HG02943 (cell line): ENCODE measurements around the gene CASQ2.

Experiments used
- ATAC-seq: cut with Tn5 transposase; IDR thresholded peaks from one replicate; pipeline ENCODE4 v1.9.1; 2021; ENCODE audit warnings: mild to moderate bottlenecking, low read depth, moderate library complexity; ENCODE audit not compliant: unreplicated experiment

Gene CASQ2

GRCh38 chr1:115768549-115768948 lies at the start of gene CASQ2:
Gene CASQ2 (minus strand): TSS chr1:115768714. CDS start chr1:115768541, 173 bp downstream.
- ATAC-seq = no peak

GRCh38 chr1:115815694-115816093 lies 47.2 kb upstream of the CASQ2 start:
- ATAC-seq = no peak

- ATAC-seq = no peak
Measured at GRCh38 chr1:115814685-115815398, 46.3 kb upstream of the CASQ2 start.

GRCh38 chr1:115813727-115814126 lies 45.2 kb upstream of the CASQ2 start:
- ATAC-seq = no peak

GRCh38 chr1:115811140-115811828 lies 42.8 kb upstream of the CASQ2 start:
- no peak for ATAC-seq

GRCh38 chr1:115810609-115811008 lies 42.1 kb upstream of the CASQ2 start:
- ATAC-seq = no peak

- no peak for ATAC-seq
Measured at GRCh38 chr1:115809847-115810246, 41.3 kb upstream of the CASQ2 start.

- ATAC-seq = no peak
Measured at GRCh38 chr1:115809076-115809475, 40.6 kb upstream of the CASQ2 start.

GRCh38 chr1:115807723-115808122 lies 39.2 kb upstream of the CASQ2 start:
- no peak for ATAC-seq

- no peak for ATAC-seq
Measured at GRCh38 chr1:115805597-115805996, 37.1 kb upstream of the CASQ2 start.

- no peak for ATAC-seq
Measured at GRCh38 chr1:115802416-115802815, 33.9 kb upstream of the CASQ2 start.

- ATAC-seq = no peak
Measured at GRCh38 chr1:115797486-115797885, 29.0 kb upstream of the CASQ2 start.

- no peak for ATAC-seq
Measured at GRCh38 chr1:115796897-115797296, 28.4 kb upstream of the CASQ2 start.

GRCh38 chr1:115796036-115796435 lies 27.5 kb upstream of the CASQ2 start:
- no peak for ATAC-seq

- no peak for ATAC-seq
Measured at GRCh38 chr1:115794976-115795639, 26.6 kb upstream of the CASQ2 start.

GRCh38 chr1:115793162-115793561 lies 24.6 kb upstream of the CASQ2 start:
- ATAC-seq = no peak

- ATAC-seq = no peak
Measured at GRCh38 chr1:115791816-115792215, 23.3 kb upstream of the CASQ2 start.

GRCh38 chr1:115790846-115791245 lies 22.3 kb upstream of the CASQ2 start:
- ATAC-seq = no peak

GRCh38 chr1:115790356-115790755 lies 21.8 kb upstream of the CASQ2 start:
- no peak for ATAC-seq

GRCh38 chr1:115783311-115783710 lies 14.8 kb upstream of the CASQ2 start:
- ATAC-seq = no peak

- no peak for ATAC-seq
Measured at GRCh38 chr1:115782571-115783281, 14.2 kb upstream of the CASQ2 start.
